Effector memory CD4-positive, alpha-beta T cell (primary cell): ENCODE measurements around the gene KRT37.
A peak's percentile ranks its signal among the peaks of the same experiment; 100 is the strongest.

Experiments used
- DNase-seq, 3 donors: peaks; one replicate each; pipeline ENCODE4 v3.0.0-alpha.2; 2020
- H3K27ac ChIP-seq: 2 replicates; pipeline ENCODE4 v1.7.0; 2013; ENCODE audit warnings: mild to moderate bottlenecking, low read length, moderate library complexity; ENCODE audit not compliant: insufficient read depth, poor library complexity, severe bottlenecking
- H3K27me3 ChIP-seq: replicated peaks from 2 replicates; pipeline ENCODE4 v1.7.0; 2013; ENCODE audit warnings: mild to moderate bottlenecking, low read length; ENCODE audit not compliant: insufficient read depth, control insufficient read depth, poor library complexity, severe bottlenecking
- H3K36me3 ChIP-seq: 2 replicates; pipeline ENCODE4 v1.7.0; 2013; ENCODE audit warnings: mild to moderate bottlenecking, low read length, moderate library complexity; ENCODE audit not compliant: control insufficient read depth, insufficient read depth
- H3K4me1 ChIP-seq: 2 replicates; pipeline ENCODE4 v1.7.0; 2013; ENCODE audit warnings: low read length, mild to moderate bottlenecking; ENCODE audit not compliant: control insufficient read depth, insufficient read depth, poor library complexity, severe bottlenecking
- H3K4me3 ChIP-seq: 2 replicates; pipeline ENCODE4 v1.7.0; 2013; ENCODE audit warnings: low read length, low read depth, mild to moderate bottlenecking; ENCODE audit not compliant: insufficient read depth, poor library complexity, severe bottlenecking
- H3K9me3 ChIP-seq: 2 replicates; pipeline ENCODE4 v1.7.0; 2013; ENCODE audit warnings: mild to moderate bottlenecking, low read length, moderate library complexity; ENCODE audit not compliant: control insufficient read depth

Gene KRT37

GRCh38 chr17:41415411-41415810 lies 9.0 kb downstream of the KRT37 start:
- DNase-seq = no peak
- H3K9me3 ChIP-seq = no peaks in the 10 kb centered on the region
- no peaks in the 10 kb centered on the region for H3K36me3 ChIP-seq
- H3K27me3 ChIP-seq = no peaks in the 10 kb centered on the region
- no peak overlapping the region for H3K27ac ChIP-seq
- no peaks in the 10 kb centered on the region for H3K4me1 ChIP-seq
- H3K4me3 ChIP-seq = no peak overlapping the region

- Histone ChIP-seq H3K4me1 (peaks cover 2% of the 10 kb centered on the region), H3K9me3 (no peaks in the 10 kb centered on the region)
These were observed 10.4 kb downstream of the KRT37 start for GRCh38 chr17:41413982-41414381.

GRCh38 chr17:41413353-41413957 lies 10.9 kb downstream of the KRT37 start:
- no peaks in the 10 kb centered on the region for H3K27me3 ChIP-seq
- H3K36me3 ChIP-seq = no peaks in the 10 kb centered on the region
- no peak overlapping the region for H3K4me3 ChIP-seq
- H3K27ac ChIP-seq = no peak overlapping the region
- DNase-seq = no peak
- H3K4me1 ChIP-seq = peaks cover 4% of the 10 kb centered on the region
- H3K9me3 ChIP-seq = no peaks in the 10 kb centered on the region

More at GRCh38 chr17:41413982-41414381, 10.4 kb downstream of the KRT37 start:
- H3K27ac ChIP-seq = no peak overlapping the region
- H3K27me3 ChIP-seq = no peaks in the 10 kb centered on the region
- no peaks in the 10 kb centered on the region for H3K36me3 ChIP-seq
- DNase-seq = no peak
- H3K4me3 ChIP-seq = no peak overlapping the region

GRCh38 chr17:41411072-41411840 lies 13.1 kb downstream of the KRT37 start:
- H3K4me3 ChIP-seq = no peak overlapping the region
- H3K9me3 ChIP-seq = no peaks in the 10 kb centered on the region
- peaks cover 4% of the 10 kb centered on the region for H3K4me1 ChIP-seq
- H3K27me3 ChIP-seq = no peaks in the 10 kb centered on the region
- no peak overlapping the region for H3K27ac ChIP-seq
- no peak for DNase-seq
- H3K36me3 ChIP-seq = no peaks in the 10 kb centered on the region

- Histone ChIP-seq H3K9me3 (no peaks in the 10 kb centered on the region), H3K36me3 (no peaks in the 10 kb centered on the region), H3K27ac (no peak overlapping the region), H3K4me3 (no peak overlapping the region), H3K4me1 (peaks cover 26% of the 10 kb centered on the region), H3K27me3 (no peaks in the 10 kb centered on the region)
- no peak for DNase-seq
These were observed 17.2 kb downstream of the KRT37 start for GRCh38 chr17:41407226-41407625.

GRCh38 chr17:41406205-41406604 lies 18.2 kb downstream of the KRT37 start:
- Histone ChIP-seq H3K27ac (no peak overlapping the region), H3K9me3 (no peaks in the 10 kb centered on the region), H3K4me3 (no peak overlapping the region), H3K27me3 (no peaks in the 10 kb centered on the region), H3K36me3 (no peaks in the 10 kb centered on the region), H3K4me1 (peaks cover 29% of the 10 kb centered on the region)
- DNase-seq = no peak

- Histone ChIP-seq H3K27me3 (no peaks in the 10 kb centered on the region), H3K27ac (no peak overlapping the region), H3K4me3 (no peak overlapping the region), H3K9me3 (no peaks in the 10 kb centered on the region), H3K4me1 (peaks cover 28% of the 10 kb centered on the region), H3K36me3 (no peaks in the 10 kb centered on the region)
- peak in 1 of 3 donors; percentile 12 for DNase-seq
These were observed 20.2 kb downstream of the KRT37 start for GRCh38 chr17:41404024-41404671.

- DNase-seq = no peak
- H3K27ac ChIP-seq = no peak overlapping the region
These were observed 20.9 kb downstream of the KRT37 start for GRCh38 chr17:41403404-41404023.

GRCh38 chr17:41402161-41402560 lies 22.2 kb downstream of the KRT37 start:
- H3K9me3 ChIP-seq = no peaks in the 10 kb centered on the region
- no peak overlapping the region for H3K27ac ChIP-seq
- H3K4me1 ChIP-seq = peaks cover 25% of the 10 kb centered on the region
- DNase-seq = no peak
- no peaks in the 10 kb centered on the region for H3K36me3 ChIP-seq
- no peaks in the 10 kb centered on the region for H3K27me3 ChIP-seq
- no peak overlapping the region for H3K4me3 ChIP-seq

More at GRCh38 chr17:41403404-41404023, 20.9 kb downstream of the KRT37 start:
- H3K9me3 ChIP-seq = no peaks in the 10 kb centered on the region
- peaks cover 25% of the 10 kb centered on the region for H3K4me1 ChIP-seq
- no peak overlapping the region for H3K4me3 ChIP-seq
- H3K36me3 ChIP-seq = no peaks in the 10 kb centered on the region
- no peaks in the 10 kb centered on the region for H3K27me3 ChIP-seq
